SU-DHL-6 (cell line): ENCODE results near the gene ARHGEF26.

Experiments
- CTCF ChIP-seq: fragments of 200-600 bp; sonication (generic); IDR thresholded peaks from one replicate; pipeline ENCODE4 v1.5.1; 2017; ENCODE audit warnings: antibody characterized with exemption, mild to moderate bottlenecking, low read length, moderate library complexity; ENCODE audit not compliant: insufficient read depth, poor library complexity, severe bottlenecking
- EZH2phosphoT487 ChIP-seq: fragments of 200-600 bp; sonication (generic), shearing (Covaris generic); conservative IDR thresholded peaks from 2 replicates; pipeline ENCODE4 v1.6.1; 2018; ENCODE audit warnings: mild to moderate bottlenecking, antibody characterized with exemption, low read length, moderate library complexity, mixed read lengths

- TF ChIP-seq CTCF (no peak), EZH2phosphoT487 (no peak)
Measured at GRCh38 chr3:154184582-154184981, 63.4 kb downstream of the ARHGEF26 start.
